Bronchial epithelial cell (primary cell): Measurements from ENCODE around the gene ISOC1. TPM values are rescaled to one million over a fixed set of nuclear protein-coding genes. Genes with fewer than 3 reads are reported as not detected.
A peak's percentile ranks its signal among the peaks of the same experiment; 100 is the strongest.

Experiments used
- DNase-seq: peaks from one replicate; pipeline ENCODE4 v3.0.0-alpha.2; 2010; ENCODE audit warnings: low read depth
- FAIRE-seq: peaks from 2 replicates; lab custom pipeline; 2011; peaks lifted over from hg19 to GRCh38; lab: Jason Lieb, UNC
- H3K27me3 ChIP-seq: 2 replicates; pipeline ENCODE4 v1.5.1; 2011; ENCODE audit warnings: low read length; ENCODE audit not compliant: control insufficient read depth, insufficient read depth
- H3K36me3 ChIP-seq: 2 replicates; pipeline ENCODE4 v1.5.1; 2011; ENCODE audit warnings: low read length; ENCODE audit not compliant: control insufficient read depth, insufficient read depth
- H3K4me3 ChIP-seq: 2 replicates; pipeline ENCODE4 v1.5.1; 2011; ENCODE audit warnings: mild to moderate bottlenecking, low read depth, low read length, control low read depth
- CTCF ChIP-seq: IDR thresholded peaks from 2 replicates; pipeline ENCODE4 v1.5.1; 2011; ENCODE audit warnings: mild to moderate bottlenecking, moderate library complexity, low read length, control low read depth, inconsistent platforms; ENCODE audit not compliant: insufficient read depth, severe bottlenecking
- total RNA-seq: library from RNA; depleted of rRNA; stranded (reverse); fragments of >200 nt; gene quantifications from 2 replicates; pipeline ENCODE4 v1.2.1, GENCODE V29; 2014

ISOC1 gene
- total RNA-seq, 1 donor from 2014 or later, result 16.1 TPM

GRCh38 chr5:129141078-129141477 is 46.5 kb downstream of the ISOC1 start:
- Histone ChIP-seq H3K36me3 (no peaks in the 10 kb centered on the region), H3K27me3 (no peaks in the 10 kb centered on the region), H3K4me3 (no peak overlapping the region)
- no peak for TF ChIP-seq CTCF
- no peak for DNase-seq
- no peak for FAIRE-seq

DNA sequence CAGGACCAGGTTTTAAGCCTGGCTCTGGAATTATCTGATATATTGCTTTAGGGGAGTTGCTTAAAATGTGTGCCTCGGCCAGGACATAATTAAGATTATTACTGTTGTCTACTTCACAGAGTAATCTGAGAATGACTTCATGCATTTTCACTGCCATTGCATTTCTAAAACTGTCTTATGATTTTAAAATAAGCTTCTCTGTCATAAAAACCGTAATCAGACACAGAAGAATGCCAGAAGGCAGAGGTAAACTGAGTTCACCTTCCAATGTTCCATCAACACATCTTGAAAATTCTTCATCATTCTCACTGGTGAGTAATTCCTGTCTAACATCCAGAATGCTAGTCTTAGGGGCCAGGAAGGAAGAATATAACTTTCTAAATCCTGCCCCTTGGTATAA is 47.1 kb downstream of the ISOC1 start:
- no peak for TF ChIP-seq CTCF
- H3K4me3 ChIP-seq, result no peak overlapping the region
- no peaks in the 10 kb centered on the region for H3K36me3 ChIP-seq
- FAIRE-seq (no peak), DNase-seq (no peak)
- no peaks in the 10 kb centered on the region for H3K27me3 ChIP-seq

DNA sequence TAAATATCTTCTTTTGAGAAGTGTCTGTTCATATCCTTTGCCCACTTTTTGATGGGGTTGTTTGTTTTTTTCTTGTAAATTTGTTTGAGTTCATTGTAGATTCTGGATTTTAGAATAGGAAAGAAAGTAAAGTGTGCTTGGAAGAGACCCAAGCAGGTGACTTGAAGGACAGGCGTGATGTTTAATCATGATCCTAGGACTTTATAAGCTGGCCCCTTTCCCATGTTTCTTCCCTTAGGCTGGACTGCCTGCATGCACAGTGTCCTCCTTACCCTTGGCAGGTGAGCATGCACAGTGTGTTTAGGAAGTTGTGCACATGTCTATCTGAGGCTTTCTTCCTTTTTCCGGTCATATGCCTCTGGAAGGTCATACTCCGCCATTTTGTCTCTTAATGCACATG is 61.3 kb downstream of the ISOC1 start:
- no peak for TF ChIP-seq CTCF
- peak; percentile 66 for FAIRE-seq
- no peaks in the 10 kb centered on the region for H3K36me3 ChIP-seq
- H3K4me3 ChIP-seq, result no peak overlapping the region
- H3K27me3 ChIP-seq, result no peaks in the 10 kb centered on the region
- DNase-seq, result no peak

DNA sequence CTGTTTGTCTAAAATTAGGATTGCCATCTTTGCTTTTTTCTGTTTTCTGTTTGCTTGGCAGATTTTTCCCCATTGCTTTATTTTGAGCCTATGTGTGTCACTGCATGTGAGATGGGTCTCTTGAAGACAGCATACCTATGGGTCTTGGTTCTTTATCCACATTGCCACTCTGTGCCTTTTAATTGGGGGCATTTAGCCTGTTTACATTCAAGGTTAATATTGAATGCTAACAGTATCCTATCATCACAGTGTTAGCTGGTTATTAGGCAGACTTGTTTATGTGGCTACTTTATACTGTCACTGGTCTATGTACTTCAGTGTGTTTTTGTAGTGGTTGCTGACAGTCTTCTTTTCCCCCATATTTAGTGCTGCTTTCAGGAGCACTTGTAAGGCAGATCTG is 67.3 kb downstream of the ISOC1 start:
- FAIRE-seq (no peak), DNase-seq (no peak)
- no peaks in the 10 kb centered on the region for H3K36me3 ChIP-seq
- H3K4me3 ChIP-seq, result no peak overlapping the region
- H3K27me3 ChIP-seq, result no peaks in the 10 kb centered on the region
- no peak for TF ChIP-seq CTCF

Other genes with a start within 250 kb of the ISOC1 start
- 0.13 and 1.1 TPM in 2 replicates for gene SLC27A6, start 129.3 kb upstream of the ISOC1 start, total RNA-seq